ENCODE results near the gene D2HGDH.

- no peak for TF ChIP-seq CTCF (IDR thresholded peaks at IDR 0.05)
- peak; percentile 38 for TF ChIP-seq POLR2AphosphoS5 (IDR thresholded peaks at IDR 0.05)
- no peak for TF ChIP-seq EP300 (IDR thresholded peaks at IDR 0.05)
Measured at GRCh38 chr2:241734467-241735208, at the start of gene D2HGDH.
